Activated CD8-positive, alpha-beta memory T cell treated with anti-CD3 and anti-CD28 coated beads, Interleukin-2, amount 50 U/mL, for 1 hour (primary cell): Measurements from ENCODE around the gene DCLK1.

Experiments used
- DNase-seq: peaks from one replicate; pipeline ENCODE4 v3.0.0-alpha.2; 2020; ENCODE audit errors: extremely low read depth

Gene DCLK1

GRCh38 chr13:35789335-35790165 lies 341.6 kb downstream of the DCLK1 start:
- DNase-seq: no peak

- no peak for DNase-seq
These were observed 343.2 kb downstream of the DCLK1 start for GRCh38 chr13:35787937-35788336.

GRCh38 chr13:35785576-35786303 lies 345.4 kb downstream of the DCLK1 start:
- no peak for DNase-seq

- no peak for DNase-seq
These were observed 346.8 kb downstream of the DCLK1 start for GRCh38 chr13:35784286-35784951.

- DNase-seq: no peak
These were observed 348.4 kb downstream of the DCLK1 start for GRCh38 chr13:35782793-35783192.

GRCh38 chr13:35781036-35782000 lies 349.9 kb downstream of the DCLK1 start:
- no peak for DNase-seq

- DNase-seq: no peak
These were observed 350.6 kb downstream of the DCLK1 start for GRCh38 chr13:35780613-35781012.

- no peak for DNase-seq
These were observed 359.3 kb downstream of the DCLK1 start for GRCh38 chr13:35771898-35772297.

GRCh38 chr13:35770756-35771297 lies 360.4 kb downstream of the DCLK1 start:
- no peak for DNase-seq

GRCh38 chr13:35769812-35770211 lies 361.4 kb downstream of the DCLK1 start:
- DNase-seq: no peak

- no peak for DNase-seq
These were observed 362.6 kb downstream of the DCLK1 start for GRCh38 chr13:35768551-35768950.

- no peak for DNase-seq
These were observed 363.1 kb downstream of the DCLK1 start for GRCh38 chr13:35768073-35768472.

- no peak for DNase-seq
These were observed 363.8 kb downstream of the DCLK1 start for GRCh38 chr13:35767256-35767976.

- no peak for DNase-seq
These were observed 364.5 kb downstream of the DCLK1 start for GRCh38 chr13:35766663-35767062.

- DNase-seq: no peak
These were observed 365.2 kb downstream of the DCLK1 start for GRCh38 chr13:35765941-35766340.

- no peak for DNase-seq
These were observed 365.8 kb downstream of the DCLK1 start for GRCh38 chr13:35765366-35765765.

GRCh38 chr13:35764326-35765015 lies 366.7 kb downstream of the DCLK1 start:
- DNase-seq: no peak

GRCh38 chr13:35763782-35764123 lies 367.4 kb downstream of the DCLK1 start:
- DNase-seq: no peak

GRCh38 chr13:35763060-35763781 lies 368.0 kb downstream of the DCLK1 start:
- DNase-seq: no peak
